C4-2B (cell line): ENCODE results near the gene PCSK6.

Source experiments
- ZFX ChIP-seq: fragments of 450-650 bp; IDR thresholded peaks from 2 replicates; pipeline ENCODE4 v1.6.1; 2017
- TF ChIP-seq, protein P1 (sequence below): fragments of 450-650 bp; conservative IDR thresholded peaks from 2 replicates; pipeline ENCODE4 v1.5.1; 2017; ENCODE audit warnings: mild to moderate bottlenecking

GRCh38 chr15:101305820-101306255, 183.7 kb downstream of the PCSK6 start:
- TF ChIP-seq, protein P1, sequence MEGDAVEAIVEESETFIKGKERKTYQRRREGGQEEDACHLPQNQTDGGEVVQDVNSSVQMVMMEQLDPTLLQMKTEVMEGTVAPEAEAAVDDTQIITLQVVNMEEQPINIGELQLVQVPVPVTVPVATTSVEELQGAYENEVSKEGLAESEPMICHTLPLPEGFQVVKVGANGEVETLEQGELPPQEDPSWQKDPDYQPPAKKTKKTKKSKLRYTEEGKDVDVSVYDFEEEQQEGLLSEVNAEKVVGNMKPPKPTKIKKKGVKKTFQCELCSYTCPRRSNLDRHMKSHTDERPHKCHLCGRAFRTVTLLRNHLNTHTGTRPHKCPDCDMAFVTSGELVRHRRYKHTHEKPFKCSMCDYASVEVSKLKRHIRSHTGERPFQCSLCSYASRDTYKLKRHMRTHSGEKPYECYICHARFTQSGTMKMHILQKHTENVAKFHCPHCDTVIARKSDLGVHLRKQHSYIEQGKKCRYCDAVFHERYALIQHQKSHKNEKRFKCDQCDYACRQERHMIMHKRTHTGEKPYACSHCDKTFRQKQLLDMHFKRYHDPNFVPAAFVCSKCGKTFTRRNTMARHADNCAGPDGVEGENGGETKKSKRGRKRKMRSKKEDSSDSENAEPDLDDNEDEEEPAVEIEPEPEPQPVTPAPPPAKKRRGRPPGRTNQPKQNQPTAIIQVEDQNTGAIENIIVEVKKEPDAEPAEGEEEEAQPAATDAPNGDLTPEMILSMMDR: no peak
- no peak for TF ChIP-seq ZFX
